H1 (cell line): Measurements from ENCODE around the gene ADNP.

Experiments used
- CREB1 ChIP-seq: IDR thresholded peaks from 2 replicates; pipeline ENCODE4 v1.6.1; 2012; ENCODE audit warnings: inconsistent platforms
- EP300 ChIP-seq, 2 experiments: IDR thresholded peaks; 1 replicate in 1 of 2; 2 replicates in 1 of 2; pipeline ENCODE4 v1.6.1; 2011 to 2012; ENCODE audit warnings: low read depth in 2 of 2, low read length in 2 of 2, mild to moderate bottlenecking in 2 of 2, borderline replicate concordance in 1 of 2, inconsistent platforms in 1 of 2, moderate library complexity in 1 of 2
- GTF2F1 ChIP-seq: IDR thresholded peaks from 2 replicates; pipeline ENCODE4 v1.6.1; 2012; ENCODE audit warnings: low read depth, low read length, improper control_type of control experiment, borderline replicate concordance
- NANOG ChIP-seq: IDR thresholded peaks from 2 replicates; pipeline ENCODE4 v1.6.1; 2011; ENCODE audit warnings: low read length, low read depth, mild to moderate bottlenecking, inconsistent platforms; ENCODE audit not compliant: insufficient read depth, poor library complexity, severe bottlenecking
- POLR2A ChIP-seq, 2 experiments: IDR thresholded peaks; 1 replicate in 1 of 2; 2 replicates in 1 of 2; pipeline ENCODE4 v1.6.1; 2011; ENCODE audit warnings: low read depth in 2 of 2, low read length in 2 of 2, mild to moderate bottlenecking in 2 of 2; ENCODE audit errors: control extremely low read depth in 1 of 2
- RFX5 ChIP-seq: IDR thresholded peaks from 2 replicates; pipeline ENCODE4 v1.6.1; 2011; ENCODE audit warnings: low read depth, low read length, improper control_type of control experiment, borderline replicate concordance
- TAF1 ChIP-seq: IDR thresholded peaks from 2 replicates; pipeline ENCODE4 v1.6.1; 2011; ENCODE audit warnings: mild to moderate bottlenecking, low read depth, low read length
- TEAD4 ChIP-seq: IDR thresholded peaks from 2 replicates; pipeline ENCODE4 v1.6.1; 2012; ENCODE audit warnings: low read depth, low read length, inconsistent platforms, mixed read lengths
- TF ChIP-seq, protein P1 (sequence below), 3 experiments: IDR thresholded peaks; 1 replicate in 2 of 3; 2 replicates in 1 of 3; pipeline versions ENCODE4 v1.5.1 to v1.6.1; 2011; ENCODE audit warnings: low read length in 3 of 3, mild to moderate bottlenecking in 3 of 3, inconsistent platforms in 2 of 3, low read depth in 1 of 3, moderate library complexity in 1 of 3; ENCODE audit not compliant: insufficient read depth in 1 of 3; ENCODE audit errors: control extremely low read depth in 1 of 3

DNA sequence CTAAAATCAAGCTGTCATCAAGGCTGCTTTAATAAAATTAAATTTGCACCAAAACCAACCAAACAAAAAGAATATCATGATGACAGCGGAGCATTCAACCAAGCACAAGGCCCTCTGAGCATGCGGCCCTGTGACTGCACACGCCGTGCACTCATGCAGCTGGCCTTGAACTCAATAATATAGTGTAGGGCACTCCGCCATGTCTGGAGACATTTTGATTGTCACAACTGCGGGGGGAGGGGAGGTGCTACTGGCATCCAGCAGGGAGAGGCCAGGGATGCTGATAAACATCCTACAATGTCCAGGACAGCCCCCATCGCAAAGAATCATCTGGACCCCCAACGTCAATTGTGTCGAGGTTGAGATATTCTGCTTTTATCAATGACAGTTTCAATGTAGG, 37.1 kb upstream of the ADNP start:
- TF ChIP-seq RFX5 (no peak), TAF1 (no peak), GTF2F1 (no peak), TEAD4 (no peak), EP300 (IDR thresholded peaks at IDR 0.05; ENCODE audit: borderline replicate concordance in 1 of 2, low read depth in 2 of 2, low read length in 2 of 2) (no peak), CREB1 (no peak), NANOG (no peak), POLR2A (IDR thresholded peaks at IDR 0.05; ENCODE audit: control extremely low read depth in 1 of 2, low read depth in 2 of 2, low read length in 2 of 2) (no peak)
- TF ChIP-seq, protein P1, sequence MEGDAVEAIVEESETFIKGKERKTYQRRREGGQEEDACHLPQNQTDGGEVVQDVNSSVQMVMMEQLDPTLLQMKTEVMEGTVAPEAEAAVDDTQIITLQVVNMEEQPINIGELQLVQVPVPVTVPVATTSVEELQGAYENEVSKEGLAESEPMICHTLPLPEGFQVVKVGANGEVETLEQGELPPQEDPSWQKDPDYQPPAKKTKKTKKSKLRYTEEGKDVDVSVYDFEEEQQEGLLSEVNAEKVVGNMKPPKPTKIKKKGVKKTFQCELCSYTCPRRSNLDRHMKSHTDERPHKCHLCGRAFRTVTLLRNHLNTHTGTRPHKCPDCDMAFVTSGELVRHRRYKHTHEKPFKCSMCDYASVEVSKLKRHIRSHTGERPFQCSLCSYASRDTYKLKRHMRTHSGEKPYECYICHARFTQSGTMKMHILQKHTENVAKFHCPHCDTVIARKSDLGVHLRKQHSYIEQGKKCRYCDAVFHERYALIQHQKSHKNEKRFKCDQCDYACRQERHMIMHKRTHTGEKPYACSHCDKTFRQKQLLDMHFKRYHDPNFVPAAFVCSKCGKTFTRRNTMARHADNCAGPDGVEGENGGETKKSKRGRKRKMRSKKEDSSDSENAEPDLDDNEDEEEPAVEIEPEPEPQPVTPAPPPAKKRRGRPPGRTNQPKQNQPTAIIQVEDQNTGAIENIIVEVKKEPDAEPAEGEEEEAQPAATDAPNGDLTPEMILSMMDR (IDR thresholded peaks at IDR 0.05; ENCODE audit: control extremely low read depth in 1 of 3, insufficient read depth in 1 of 3, low read depth in 1 of 3, low read length in 3 of 3): no peak
